ENCODE results near the gene APPL1.

DNA sequence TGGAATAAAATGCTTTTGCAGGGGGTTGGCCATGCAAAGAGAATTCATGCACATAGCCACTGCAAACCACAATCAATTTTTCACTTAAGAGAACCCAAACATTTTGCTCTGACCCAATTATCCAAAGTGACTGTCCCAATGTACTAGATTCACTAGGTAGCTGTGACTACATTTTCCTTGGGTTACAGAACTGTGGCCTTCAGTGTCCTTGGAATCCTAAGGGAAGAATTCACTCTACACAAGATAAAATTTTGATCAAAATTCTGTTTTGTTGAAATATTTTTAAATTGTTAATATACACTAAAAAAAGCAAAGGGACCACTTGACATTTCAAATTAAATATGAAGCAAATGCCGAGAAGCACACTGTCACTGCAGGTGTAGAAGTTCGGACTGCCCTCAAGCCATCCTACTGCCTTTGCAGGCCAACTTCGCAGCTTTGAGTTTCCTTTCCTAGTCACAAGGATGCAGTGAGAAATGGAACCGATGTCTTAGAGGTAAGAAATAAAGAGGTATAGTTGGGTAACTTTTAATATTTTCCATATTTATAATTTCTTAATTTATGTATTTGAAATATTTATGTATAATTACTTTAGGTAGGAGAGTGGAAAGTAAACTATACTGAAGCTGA is 65.5 kb downstream of the APPL1 start:
- TF ChIP-seq, protein P1, sequence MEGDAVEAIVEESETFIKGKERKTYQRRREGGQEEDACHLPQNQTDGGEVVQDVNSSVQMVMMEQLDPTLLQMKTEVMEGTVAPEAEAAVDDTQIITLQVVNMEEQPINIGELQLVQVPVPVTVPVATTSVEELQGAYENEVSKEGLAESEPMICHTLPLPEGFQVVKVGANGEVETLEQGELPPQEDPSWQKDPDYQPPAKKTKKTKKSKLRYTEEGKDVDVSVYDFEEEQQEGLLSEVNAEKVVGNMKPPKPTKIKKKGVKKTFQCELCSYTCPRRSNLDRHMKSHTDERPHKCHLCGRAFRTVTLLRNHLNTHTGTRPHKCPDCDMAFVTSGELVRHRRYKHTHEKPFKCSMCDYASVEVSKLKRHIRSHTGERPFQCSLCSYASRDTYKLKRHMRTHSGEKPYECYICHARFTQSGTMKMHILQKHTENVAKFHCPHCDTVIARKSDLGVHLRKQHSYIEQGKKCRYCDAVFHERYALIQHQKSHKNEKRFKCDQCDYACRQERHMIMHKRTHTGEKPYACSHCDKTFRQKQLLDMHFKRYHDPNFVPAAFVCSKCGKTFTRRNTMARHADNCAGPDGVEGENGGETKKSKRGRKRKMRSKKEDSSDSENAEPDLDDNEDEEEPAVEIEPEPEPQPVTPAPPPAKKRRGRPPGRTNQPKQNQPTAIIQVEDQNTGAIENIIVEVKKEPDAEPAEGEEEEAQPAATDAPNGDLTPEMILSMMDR (IDR thresholded peaks at IDR 0.05; ENCODE audit: low read depth, low read length, poor library complexity, severe bottlenecking): no peak
- TF ChIP-seq EZH2phosphoT487 (IDR thresholded peaks at IDR 0.05; ENCODE audit: borderline replicate concordance, low read length): no peak

Measured in DOHH2 (cell line).